Aorta (tissue), 5 donors: ENCODE results near the gene CRYBB3. TPM values are rescaled to one million over a fixed set of nuclear protein-coding genes. Genes with fewer than 3 reads are reported as not detected.
A peak's percentile ranks its signal among the peaks of the same experiment; 100 is the strongest.

ENCODE experiments used
- ATAC-seq: fragments of 200-7000 bp; cut with Tn5 transposase; one replicate; pipeline ENCODE4 v1.9.1; 2022; ENCODE audit warnings: moderate library complexity; ENCODE audit not compliant: low FRiP score
- DNase-seq, 2 donors: peaks; one replicate each; pipeline ENCODE4 v3.0.0-alpha.2; 2020
- H3K27ac ChIP-seq, 2 donors: one replicate each; pipeline ENCODE4 v1.5.1; 2013; ENCODE audit warnings: low read length in 2 of 2, mild to moderate bottlenecking in 2 of 2, moderate library complexity in 2 of 2, control low read depth in 1 of 2, inconsistent platforms in 1 of 2, low read depth in 1 of 2
- H3K27me3 ChIP-seq, 2 donors: one replicate each; pipeline ENCODE4 v1.6.1; 2013; ENCODE audit warnings: control low read depth in 1 of 2, low read length in 1 of 2, mild to moderate bottlenecking in 1 of 2, moderate library complexity in 1 of 2; ENCODE audit not compliant: insufficient read depth in 2 of 2, control insufficient read depth in 1 of 2
- H3K36me3 ChIP-seq, 2 donors: one replicate each; pipeline ENCODE4 v1.6.1; 2013; ENCODE audit warnings: control low read depth in 1 of 2, low read length in 1 of 2, mild to moderate bottlenecking in 1 of 2; ENCODE audit not compliant: insufficient read depth in 2 of 2, control insufficient read depth in 1 of 2
- H3K4me1 ChIP-seq, 2 donors: one replicate each; pipeline ENCODE4 v1.6.1; 2013; ENCODE audit warnings: low read length in 2 of 2, control low read depth in 1 of 2, mild to moderate bottlenecking in 1 of 2, moderate library complexity in 1 of 2; ENCODE audit not compliant: insufficient read depth in 2 of 2, control insufficient read depth in 1 of 2
- H3K4me3 ChIP-seq, 2 donors: one replicate each; pipeline ENCODE4 v1.5.1; 2013; ENCODE audit warnings: low read length in 2 of 2, control low read depth in 1 of 2, mild to moderate bottlenecking in 1 of 2
- H3K9me3 ChIP-seq: one replicate; pipeline ENCODE4 v1.6.1; 2013; ENCODE audit warnings: mild to moderate bottlenecking, low read length; ENCODE audit not compliant: control insufficient read depth
- WGBS, 2 donors: extraction: QIAGEN DNeasy Blood & Tissue Kit; methylation state at CpG; one replicate each; pipeline ENCODE4 v1.1.7; 2013; 5-methylcytosine and 5-hydroxymethylcytosine counted together
- intact Hi-C, 2 donors: fragments of 100-400 bp; cut with DNase I; formaldehyde crosslinking; loops; one replicate each; pipeline versions ENCODE4 v1.14.2 to v1.15.0; 2022
- long read RNA-seq, 2 donors: library from polyadenylated mRNA; unstranded; transcript quantifications; one replicate each; pipeline ENCODE4 v2.0.0, GENCODE V29; 2020 to 2021
- polyA plus RNA-seq, 2 donors: library from polyadenylated mRNA; stranded (reverse); fragments of 200-250 nt; gene quantifications; one replicate each; pipeline ENCODE4 v1.2.3, GENCODE V29; 2013
- total RNA-seq, 2 donors: library from RNA; stranded (reverse); fragmentation: NEBNext Ultra II Directional; extraction: Animal tissue kit (Norgen Biotek cat#: 25700); gene quantifications; one replicate each; pipeline ENCODE4 v1.2.1, GENCODE V29; 2021
- donor health status: healthy with polysubstance abuse.
- donor health status: Bipolar disorder and iron deficiency.
- donor health status: DM: no; HTN: no; CAD: no.
- donor health status: DM: no; HTN: no; CAD: no.
- donor health status: DM: yes; HTN: yes; CAD: no.

The CRYBB3 gene
- under 1 TPM; 0.84 to 0.97 TPM for total RNA-seq
- polyA plus RNA-seq, result 1 to 10 TPM in 1 of 2 donors, not detected in 1; 3.2 TPM
- long read RNA-seq, donor 1, partial matches to known transcripts, result 1 of 6 reads
- long read RNA-seq, donor 1, other reads (novel, unspliced or antisense), result 5 of 6 reads
- long read RNA-seq, donor 2, result 0 reads

DNA sequence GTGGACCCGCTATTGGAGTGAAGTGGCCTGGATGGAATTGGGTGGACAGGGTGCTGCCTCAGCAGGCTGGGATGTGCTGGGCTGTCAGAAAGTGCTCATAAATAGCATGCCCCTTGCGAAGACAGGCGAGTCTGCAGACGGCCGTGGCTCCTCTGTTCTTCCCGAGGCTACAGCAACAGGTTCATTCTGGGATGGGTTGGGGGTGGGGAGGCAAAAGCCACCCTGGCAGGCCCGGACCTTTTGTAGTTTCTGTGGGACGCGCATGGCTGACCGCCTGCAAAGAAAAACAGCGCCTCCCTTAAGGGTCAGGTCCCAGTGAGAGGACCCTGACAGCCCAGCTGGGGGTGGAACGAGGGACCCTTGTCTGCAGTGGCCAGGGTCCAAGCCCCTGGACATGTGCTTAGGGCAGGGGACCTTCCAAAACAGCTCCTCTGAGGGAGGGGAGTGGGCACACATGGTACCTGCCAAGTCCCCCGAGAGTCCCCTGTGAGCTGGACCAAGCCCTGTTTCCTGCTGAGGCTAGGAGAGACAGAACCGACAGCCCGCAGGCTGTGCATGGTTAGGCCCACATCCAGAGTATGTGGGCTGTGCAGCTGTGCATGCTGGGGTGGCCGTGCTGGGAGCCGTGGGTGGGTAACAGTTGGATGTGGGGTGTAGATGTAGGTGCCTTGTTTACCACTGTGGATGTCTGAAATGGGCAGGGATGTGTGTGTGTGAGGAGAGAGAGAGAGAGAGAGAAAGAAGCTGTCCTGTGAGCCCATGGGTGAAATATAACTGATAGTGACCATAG lies at the start of gene CRYBB3:
Gene CRYBB3 (plus strand): TSS at position 128 of the 790 bp plus-strand sequence. CDS start 1,539 bp downstream, outside the sequence.
- Histone ChIP-seq H3K36me3 (peaks cover 0 to 8% of the 10 kb centered on the region in 2 donors), H3K4me3 (no peak within 1 kb of the TSS), H3K4me1 (no peaks in the 10 kb centered on the region), H3K27me3 (no peaks in the 10 kb centered on the region), H3K9me3 (no peaks in the 10 kb centered on the region), H3K27ac (no peak within 1 kb of the TSS)
- WGBS, 2 donors, result 57 to 61% methylated on average over 17 of the region's 17 CpGs
- intact Hi-C loops, result no loop called here
- no peak for DNase-seq
- no peak for ATAC-seq

GRCh38 chr22:25153961-25154666 lies 45.5 kb upstream of the CRYBB3 start:
- intact Hi-C loops, result no loop called here
- H3K4me1 ChIP-seq, result peaks cover 2 to 9% of the 10 kb centered on the region in 2 donors
- WGBS, 2 donors, result 32 to 33% methylated on average over 8 of the region's 8 CpGs
- H3K4me3 ChIP-seq, result no peak overlapping the region
- H3K9me3 ChIP-seq, result no peaks in the 10 kb centered on the region
- H3K27me3 ChIP-seq, result no peaks in the 10 kb centered on the region
- H3K27ac ChIP-seq, result peak overlapping the region in 1 of 2 donors; percentile 12
- DNase-seq (peak in 1 of 2 donors; percentile 84), ATAC-seq (peak; percentile 83)
- H3K36me3 ChIP-seq, result no peaks in the 10 kb centered on the region

DNA sequence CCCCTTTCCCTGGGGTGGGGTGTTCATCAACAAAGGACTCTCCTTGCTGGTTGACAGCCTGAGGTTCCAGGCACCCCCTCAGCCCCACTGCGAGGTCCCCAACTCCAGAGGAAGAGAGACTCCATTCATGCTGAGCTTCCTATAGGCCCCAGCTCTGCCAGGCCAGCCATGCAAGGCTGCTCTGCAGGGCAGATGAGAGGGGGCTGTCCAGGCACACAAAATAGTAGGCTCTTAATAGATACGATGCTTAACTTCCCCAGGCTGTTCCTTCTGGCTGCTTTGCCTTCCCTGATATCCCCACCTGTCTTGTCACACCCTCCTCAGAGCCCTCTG lies 45.0 kb upstream of the CRYBB3 start:
- peaks cover 2 to 9% of the 10 kb centered on the region in 2 donors for H3K4me1 ChIP-seq
- no peaks in the 10 kb centered on the region for H3K27me3 ChIP-seq
- no peaks in the 10 kb centered on the region for H3K9me3 ChIP-seq
- peak overlapping the region in 1 of 2 donors; percentile 38 for H3K27ac ChIP-seq
- DNase-seq, result no peak
- WGBS, 2 donors, result 15 to 18% methylated on average over 2 of the region's 2 CpGs
- intact Hi-C loops, result no loop called here
- ATAC-seq, result peak; percentile 37
- H3K4me3 ChIP-seq, result no peak overlapping the region
- H3K36me3 ChIP-seq, result no peaks in the 10 kb centered on the region

DNA sequence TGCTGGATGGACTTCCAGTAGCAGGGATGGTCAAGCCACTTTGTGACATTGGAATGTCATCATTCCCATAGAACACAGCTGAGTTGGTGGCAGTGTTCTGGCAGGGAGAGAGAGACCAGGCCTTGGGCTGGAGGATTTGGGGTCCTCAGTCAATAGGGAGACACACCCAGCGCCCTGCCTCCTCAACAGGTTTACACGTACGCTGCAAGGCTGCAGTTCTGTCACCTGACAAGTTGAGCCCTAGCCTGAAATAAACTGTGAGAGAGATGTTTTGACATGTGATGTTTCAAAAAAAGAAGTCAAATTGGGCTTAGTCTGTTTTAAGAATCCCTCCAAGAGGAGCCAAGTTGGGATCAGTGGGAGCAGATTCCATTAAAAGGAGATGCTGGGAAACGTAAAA lies 42.9 kb upstream of the CRYBB3 start:
- Histone ChIP-seq H3K4me3 (no peak overlapping the region), H3K4me1 (peaks cover 2 to 9% of the 10 kb centered on the region in 2 donors), H3K9me3 (no peaks in the 10 kb centered on the region), H3K36me3 (no peaks in the 10 kb centered on the region), H3K27me3 (no peaks in the 10 kb centered on the region), H3K27ac (no peak overlapping the region)
- no peak for ATAC-seq
- 52 to 53% methylated on average over 4 of the region's 4 CpGs for WGBS, 2 donors
- intact Hi-C loops, result no loop called here
- DNase-seq, result no peak

- Histone ChIP-seq H3K9me3 (no peaks in the 10 kb centered on the region), H3K4me3 (no peak overlapping the region), H3K27ac (no peak overlapping the region), H3K36me3 (no peaks in the 10 kb centered on the region), H3K4me1 (peaks cover 2 to 9% of the 10 kb centered on the region in 2 donors), H3K27me3 (no peaks in the 10 kb centered on the region)
- 59 to 66% methylated on average over 10 of the region's 10 CpGs for WGBS, 2 donors
- intact Hi-C loops, result no loop called here
- DNase-seq, result no peak
- no peak for ATAC-seq
These were observed 40.6 kb upstream of the CRYBB3 start for GRCh38 chr22:25159028-25159427.

- Histone ChIP-seq H3K36me3 (no peaks in the 10 kb centered on the region), H3K4me1 (no peaks in the 10 kb centered on the region), H3K27me3 (no peaks in the 10 kb centered on the region), H3K4me3 (no peak overlapping the region), H3K9me3 (no peaks in the 10 kb centered on the region), H3K27ac (no peak overlapping the region)
- DNase-seq (no peak), ATAC-seq (no peak)
- WGBS, 2 donors, result 91% methylated on average over 11 of the region's 11 CpGs
- intact Hi-C loops, result no loop called here
These were observed 39.3 kb upstream of the CRYBB3 start for GRCh38 chr22:25160120-25160996.

DNA sequence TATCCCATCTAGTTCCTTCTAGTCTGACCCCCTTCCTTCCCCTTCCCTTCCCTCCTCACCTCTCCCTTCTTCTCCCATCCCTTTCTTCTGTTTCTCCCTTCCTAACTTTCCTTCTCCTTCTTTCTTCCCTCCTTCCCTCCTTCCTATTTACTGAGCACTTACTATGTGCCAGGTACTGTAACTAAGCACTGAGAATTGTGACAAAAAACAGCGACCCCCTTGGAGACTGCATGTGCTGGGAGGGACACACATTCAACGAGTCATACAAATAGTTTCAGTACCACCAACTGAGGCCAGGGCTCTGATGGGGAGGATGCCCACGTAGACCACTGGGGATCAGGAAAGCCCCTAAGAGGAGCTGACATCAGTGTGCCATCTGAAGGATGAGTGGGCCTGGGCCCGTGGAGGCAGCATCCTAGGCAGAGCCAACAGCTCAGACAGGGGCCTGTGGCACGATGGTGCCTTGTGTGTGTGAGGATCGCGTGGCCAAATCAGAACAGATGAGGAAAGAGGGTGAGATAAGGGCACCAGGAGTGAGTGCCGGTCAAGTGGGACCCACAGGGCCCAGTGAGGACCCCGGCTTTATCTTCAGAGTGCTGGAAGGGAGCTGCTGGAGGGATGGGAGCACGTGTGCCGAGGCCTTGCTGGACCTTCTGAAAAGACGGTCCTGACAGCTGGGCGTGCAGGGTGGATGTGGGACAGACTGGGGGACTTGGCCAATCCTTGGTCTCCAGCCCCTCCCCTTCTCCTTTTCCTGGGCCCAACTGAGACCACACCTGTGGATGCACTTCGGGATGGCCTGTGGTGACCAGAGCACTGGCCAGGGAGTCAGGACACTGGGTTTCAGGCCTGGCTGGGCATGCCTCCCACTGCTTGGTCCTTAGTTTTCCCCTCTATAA lies 38.4 kb upstream of the CRYBB3 start:
- ATAC-seq, result no peak
- Histone ChIP-seq H3K36me3 (no peaks in the 10 kb centered on the region), H3K9me3 (no peaks in the 10 kb centered on the region), H3K4me3 (no peak overlapping the region), H3K27ac (no peak overlapping the region), H3K4me1 (no peaks in the 10 kb centered on the region), H3K27me3 (no peaks in the 10 kb centered on the region)
- WGBS, 2 donors, result 78 to 79% methylated on average over 14 of the region's 14 CpGs
- intact Hi-C loops, result no loop called here
- no peak for DNase-seq
